ENCODE results near the gene IFT80.
"Not testable (repeated sequence)": the region's sequence is repeated elsewhere in the genome, so short reads cannot be mapped to it uniquely, and the experiment has no call there.

IFT80 gene

GRCh38 chr3:160400030-160400701 lies 1.1 kb upstream of the IFT80 start:
- peak; percentile 6 to 7 for DNase-seq

GRCh38 chr3:160398820-160399124 lies 253 bp downstream of the IFT80 start:
- DNase-seq, result no peak

GRCh38 chr3:160395297-160395696 lies 3.7 kb downstream of the IFT80 start:
- no peak for DNase-seq

GRCh38 chr3:160394009-160394392 lies 5.0 kb downstream of the IFT80 start:
- DNase-seq, result no peak

- no peak for DNase-seq
Measured at GRCh38 chr3:160393346-160394008, 5.5 kb downstream of the IFT80 start.

- DNase-seq, result no peak
Measured at GRCh38 chr3:160392798-160393197, 6.2 kb downstream of the IFT80 start.

GRCh38 chr3:160390565-160391138 lies 8.4 kb downstream of the IFT80 start:
- DNase-seq, result no peak

GRCh38 chr3:160384639-160385318 lies 14.2 kb downstream of the IFT80 start:
- DNase-seq, result no peak

GRCh38 chr3:160381470-160381869 lies 17.6 kb downstream of the IFT80 start:
- no peak for DNase-seq

GRCh38 chr3:160379628-160380214 lies 19.3 kb downstream of the IFT80 start:
- DNase-seq, result no peak

- no peak for DNase-seq
Measured at GRCh38 chr3:160378331-160379109, 20.5 kb downstream of the IFT80 start.

GRCh38 chr3:160376681-160377080 lies 22.3 kb downstream of the IFT80 start:
- no peak for DNase-seq

GRCh38 chr3:160374925-160375324 lies 24.1 kb downstream of the IFT80 start:
- DNase-seq, result no peak

GRCh38 chr3:160374472-160374871 lies 24.6 kb downstream of the IFT80 start:
- no peak for DNase-seq

- no peak for DNase-seq
Measured at GRCh38 chr3:160373655-160374054, 25.4 kb downstream of the IFT80 start.

- DNase-seq, result no peak
Measured at GRCh38 chr3:160372780-160373179, 26.2 kb downstream of the IFT80 start.

- DNase-seq, result no peak
Measured at GRCh38 chr3:160370987-160371857, 27.8 kb downstream of the IFT80 start.

- DNase-seq, result no peak
Measured at GRCh38 chr3:160369784-160370183, 29.2 kb downstream of the IFT80 start.

- DNase-seq, result no peak
Measured at GRCh38 chr3:160368804-160369203, 30.2 kb downstream of the IFT80 start.

- DNase-seq, result no peak
Measured at GRCh38 chr3:160365869-160366522, 33.0 kb downstream of the IFT80 start.

GRCh38 chr3:160362896-160363295 lies 36.1 kb downstream of the IFT80 start:
- DNase-seq, result not testable (repeated sequence)
